HG03280 (cell line): ENCODE measurements around the gene ZMIZ1.

ENCODE experiments used
- ATAC-seq: cut with Tn5 transposase; IDR thresholded peaks from one replicate; pipeline ENCODE4 v1.9.1; 2021; ENCODE audit warnings: mild to moderate bottlenecking, moderate library complexity; ENCODE audit not compliant: unreplicated experiment

Gene ZMIZ1

GRCh38 chr10:79295563-79295962 is 226.8 kb downstream of the ZMIZ1 start:
- no peak for ATAC-seq

DNA sequence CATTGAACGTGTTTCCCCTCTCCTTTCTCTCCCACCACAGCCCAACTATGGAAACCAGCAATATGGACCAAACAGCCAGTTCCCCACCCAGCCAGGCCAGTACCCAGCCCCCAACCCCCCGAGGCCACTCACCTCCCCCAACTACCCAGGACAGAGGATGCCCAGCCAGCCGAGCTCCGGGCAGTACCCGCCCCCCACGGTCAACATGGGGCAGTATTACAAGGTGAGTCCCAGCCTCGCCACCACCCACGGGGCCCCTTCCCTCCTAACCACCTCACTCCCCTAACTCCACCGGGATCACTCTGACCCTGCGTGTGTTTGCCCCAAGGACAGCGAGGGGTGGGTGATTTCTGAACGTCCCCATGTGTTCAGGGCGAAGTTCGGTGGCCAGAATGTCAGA is 227.7 kb downstream of the ZMIZ1 start:
- no peak for ATAC-seq

DNA sequence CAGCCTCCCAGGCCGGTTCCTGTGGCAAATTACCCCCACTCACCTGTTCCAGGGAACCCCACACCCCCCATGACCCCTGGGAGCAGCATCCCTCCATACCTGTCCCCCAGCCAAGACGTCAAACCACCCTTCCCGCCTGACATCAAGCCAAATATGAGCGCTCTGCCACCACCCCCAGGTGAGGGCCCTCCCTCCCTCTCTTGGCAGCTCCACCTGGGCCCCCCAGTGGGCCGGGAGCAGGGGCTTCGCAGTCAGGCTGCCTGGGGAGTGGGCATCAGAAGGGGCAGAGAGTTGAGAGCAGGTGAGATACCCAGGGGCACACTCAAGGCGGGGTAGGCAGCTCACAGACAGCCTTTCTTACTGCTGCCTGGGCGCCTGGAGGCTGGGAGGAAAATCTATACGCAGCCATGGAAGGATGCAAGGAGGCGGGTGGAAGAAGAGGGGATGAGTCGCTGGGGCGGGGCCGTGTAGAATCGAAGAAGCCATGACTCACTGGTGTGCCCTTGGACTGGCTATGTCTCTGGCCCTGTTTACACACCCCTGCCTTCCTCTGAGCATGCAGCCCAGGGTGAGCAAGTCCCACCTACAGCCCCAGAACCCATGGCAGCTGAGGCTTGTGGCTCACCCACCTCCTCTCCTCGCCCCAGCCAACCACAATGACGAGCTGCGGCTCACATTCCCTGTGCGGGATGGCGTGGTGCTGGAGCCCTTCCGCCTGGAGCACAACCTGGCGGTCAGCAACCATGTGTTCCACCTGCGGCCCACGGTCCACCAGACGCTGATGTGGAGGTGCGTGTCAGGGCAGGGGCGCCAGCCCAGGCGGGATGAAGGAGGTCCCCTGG is 229.9 kb downstream of the ZMIZ1 start:
- ATAC-seq, result no peak

GRCh38 chr10:79299397-79300241 is 230.9 kb downstream of the ZMIZ1 start:
- no peak for ATAC-seq

- no peak for ATAC-seq
Measured at GRCh38 chr10:79300711-79301110, 231.9 kb downstream of the ZMIZ1 start.

GRCh38 chr10:79301754-79302530 is 233.2 kb downstream of the ZMIZ1 start:
- ATAC-seq, result no peak

DNA sequence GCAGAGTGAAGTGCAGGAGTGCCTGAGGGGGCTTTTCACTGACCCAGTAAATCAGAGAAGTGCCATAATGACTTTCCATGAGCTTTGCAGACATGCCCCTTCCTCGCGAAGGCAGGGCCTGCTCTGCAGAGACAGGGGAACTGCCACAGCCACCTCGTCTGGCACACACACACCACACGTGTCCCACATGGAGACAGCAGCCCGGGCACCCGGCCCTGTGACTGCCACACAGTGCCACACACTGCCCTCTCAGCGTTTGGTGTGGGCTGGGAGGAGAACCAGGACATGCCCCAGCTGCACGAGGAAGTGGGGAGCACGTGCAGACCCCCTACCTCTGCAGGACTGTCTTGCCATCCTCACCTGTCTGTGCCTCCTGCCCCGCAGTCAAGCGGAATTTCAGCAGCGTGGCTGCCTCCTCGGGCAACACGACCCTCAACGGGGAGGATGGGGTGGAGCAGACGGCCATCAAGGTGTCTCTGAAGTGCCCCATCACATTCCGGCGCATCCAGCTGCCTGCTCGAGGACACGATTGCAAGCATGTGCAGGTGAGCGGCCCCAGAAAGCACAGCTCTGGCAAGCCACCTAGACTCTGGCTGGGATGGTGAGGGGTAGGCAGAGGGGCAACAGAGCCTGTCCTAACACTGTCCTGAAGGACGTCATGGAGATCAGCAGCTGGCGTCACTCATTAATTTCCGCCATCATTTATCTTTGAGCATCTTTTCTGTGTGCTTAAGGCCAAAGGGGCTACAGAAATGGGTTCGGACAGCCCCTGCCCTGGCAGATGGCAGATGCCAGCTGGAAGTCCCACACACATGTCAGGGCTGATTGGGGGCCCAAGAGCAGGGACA is 235.1 kb downstream of the ZMIZ1 start:
- no peak for ATAC-seq

GRCh38 chr10:79304479-79305087 is 235.8 kb downstream of the ZMIZ1 start:
- no peak for ATAC-seq

GRCh38 chr10:79305515-79305914 is 236.7 kb downstream of the ZMIZ1 start:
- no peak for ATAC-seq

- ATAC-seq, result no peak
Measured at GRCh38 chr10:79305988-79306387, 237.2 kb downstream of the ZMIZ1 start.

GRCh38 chr10:79306644-79307220 is 238.0 kb downstream of the ZMIZ1 start:
- ATAC-seq, result no peak

GRCh38 chr10:79308016-79308415 is 239.2 kb downstream of the ZMIZ1 start:
- no peak for ATAC-seq

DNA sequence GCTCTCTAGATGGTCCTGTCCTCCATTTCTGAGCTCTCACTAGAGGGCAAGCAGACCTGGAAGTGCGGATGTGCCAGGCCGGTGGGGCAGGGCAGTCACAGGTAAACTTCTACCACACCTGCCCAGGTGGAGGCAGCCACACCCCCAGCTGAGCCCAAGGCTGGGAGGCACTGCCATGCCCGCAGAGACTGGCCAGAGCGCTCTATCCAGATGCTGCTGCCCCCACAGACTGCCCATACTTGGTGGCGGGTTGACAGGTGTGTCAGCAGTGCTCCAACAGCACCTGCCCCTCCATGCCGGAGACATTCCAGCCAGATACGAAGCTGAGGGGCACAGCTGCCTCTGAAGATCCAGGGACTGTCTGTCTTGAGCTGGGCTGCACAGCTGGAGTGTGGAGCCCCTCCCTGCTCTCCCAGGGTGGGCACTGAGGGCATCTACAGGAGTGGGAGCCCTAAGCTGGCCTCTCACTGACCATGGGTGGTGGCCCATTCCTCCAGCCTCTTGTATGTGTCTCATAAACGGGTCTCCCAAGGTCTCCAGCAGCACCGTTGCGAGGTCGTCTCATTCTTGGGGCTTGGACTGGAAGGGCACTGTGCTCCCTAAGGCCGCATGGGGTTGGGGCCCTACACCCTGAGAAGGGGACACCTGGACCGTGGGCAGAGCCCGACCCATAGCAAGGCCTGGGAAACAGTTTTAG is 240.4 kb downstream of the ZMIZ1 start:
- ATAC-seq, result no peak

DNA sequence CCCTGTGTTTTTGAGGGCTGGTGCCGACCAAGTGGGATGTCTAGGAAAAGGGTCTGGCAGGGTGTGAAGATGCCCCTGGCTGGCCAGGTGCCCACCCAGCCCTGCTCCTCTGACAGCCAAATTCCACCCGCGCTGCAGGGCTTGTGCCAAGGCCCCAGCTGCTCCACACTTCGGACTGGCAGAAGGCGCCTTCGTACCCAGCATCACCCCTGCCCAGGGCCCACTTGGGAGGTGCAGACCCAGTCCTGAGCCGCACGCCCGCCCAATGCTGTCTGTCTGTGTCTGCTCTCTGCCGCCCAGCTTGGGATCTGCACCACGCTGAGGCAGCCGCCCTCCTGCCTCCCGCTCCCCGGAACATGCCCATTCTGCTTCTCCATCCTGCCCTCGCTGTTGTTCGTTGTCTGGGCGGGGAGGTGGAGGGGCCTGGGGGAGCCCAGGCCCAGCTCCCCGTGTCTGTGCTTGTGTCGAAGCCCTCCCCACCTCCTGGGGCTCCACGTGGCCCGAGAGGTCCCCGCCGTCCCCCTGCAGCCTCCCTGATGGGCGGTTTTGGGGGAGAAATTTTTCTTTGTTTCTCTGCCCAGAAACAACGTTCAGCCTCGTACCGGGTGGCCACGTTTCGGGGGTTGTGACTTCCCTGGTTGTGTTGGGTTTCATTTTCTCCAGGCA is 241.6 kb downstream of the ZMIZ1 start:
- no peak for ATAC-seq

- ATAC-seq, result no peak
Measured at GRCh38 chr10:79310911-79311573, 242.3 kb downstream of the ZMIZ1 start.

GRCh38 chr10:79311581-79312407 is 243.0 kb downstream of the ZMIZ1 start:
- no peak for ATAC-seq

- ATAC-seq, result no peak
Measured at GRCh38 chr10:79312601-79313187, 243.9 kb downstream of the ZMIZ1 start.
